Activated naive CD4-positive, alpha-beta T cell treated with anti-CD3 and anti-CD28 coated beads, Interleukin-2, amount 10 ng/mL, durations not matched to agents 7 days and 5 days (primary cell): Measurements from ENCODE around the gene LAGE3.
"Not testable (repeated sequence)": the region's sequence is repeated elsewhere in the genome, so short reads cannot be mapped to it uniquely, and the experiment has no call there.

Experiments
- CTCF ChIA-PET: fragments of 350-600 bp; sonication (Branson Sonifier 250); formaldehyde crosslinking; loops from one replicate; lab custom pipeline; 2021; ENCODE audit warnings: antibody characterized with exemption; lab: Charles Lee
- DNase-seq: peaks from one replicate; pipeline ENCODE4 v3.0.0-alpha.2; 2020
- H3K27ac Mint-ChIP-seq: one replicate; pipeline ENCODE4 v1.8.0; 2021; ENCODE audit warnings: mild to moderate bottlenecking, moderate library complexity, mixed read lengths
- H3K27me3 Mint-ChIP-seq: one replicate; pipeline ENCODE4 v1.8.0; 2021; ENCODE audit warnings: mild to moderate bottlenecking, mixed read lengths
- H3K36me3 Mint-ChIP-seq: one replicate; pipeline ENCODE4 v1.8.0; 2021; ENCODE audit warnings: mixed read lengths
- H3K4me1 Mint-ChIP-seq: one replicate; pipeline ENCODE4 v1.8.0; 2021; ENCODE audit warnings: mixed read lengths
- H3K4me3 Mint-ChIP-seq: one replicate; pipeline ENCODE4 v1.8.0; 2021; ENCODE audit warnings: mild to moderate bottlenecking, moderate library complexity, mixed read lengths
- H3K9me3 Mint-ChIP-seq: one replicate; pipeline ENCODE4 v1.8.0; 2021; ENCODE audit warnings: mixed read lengths

The LAGE3 gene

DNA sequence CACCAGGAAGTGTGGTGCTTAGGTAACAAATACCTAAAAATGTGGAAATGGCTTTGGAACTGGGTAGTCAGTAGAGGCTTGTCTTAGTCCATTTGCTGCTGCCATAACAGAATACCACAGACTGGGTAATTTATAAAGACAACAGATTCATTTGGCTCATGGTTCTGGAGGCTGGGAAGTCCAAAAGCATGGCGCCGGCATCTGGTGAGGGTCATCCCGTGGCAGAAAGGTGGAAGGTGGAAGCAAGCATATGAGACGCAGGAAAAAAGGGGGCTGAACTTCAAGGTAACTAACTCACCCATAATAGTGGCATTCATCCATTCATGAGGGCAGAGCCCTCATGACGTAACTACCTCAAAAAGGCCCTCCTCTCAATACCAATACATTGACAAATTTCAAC is 30.4 kb upstream of the LAGE3 start:
- H3K27ac Mint-ChIP-seq, result no peak overlapping the region
- H3K27me3 Mint-ChIP-seq, result no peaks in the 10 kb centered on the region
- no peak for DNase-seq

DNA sequence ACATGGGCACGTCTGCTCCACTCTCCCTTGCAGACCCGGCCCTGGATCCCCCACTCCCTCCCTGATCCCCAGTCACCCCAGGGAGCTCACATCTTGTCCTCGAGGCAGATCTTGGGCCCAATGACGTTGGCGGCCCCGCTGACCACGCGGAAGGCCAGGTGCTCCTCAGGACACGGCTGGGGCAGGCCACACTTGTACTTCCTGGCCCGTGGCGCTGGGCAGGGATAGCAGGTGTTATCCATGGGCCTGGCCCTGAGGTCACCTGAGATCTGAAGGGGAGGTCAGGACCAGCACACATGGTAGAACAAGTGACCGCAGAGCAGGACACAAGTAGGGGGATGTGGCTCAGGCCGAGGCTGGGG is 29.3 kb upstream of the LAGE3 start:
- Mint-ChIP-seq H3K27ac (no peak overlapping the region), H3K9me3 (peaks cover 8% of the 10 kb centered on the region), H3K4me3 (no peak overlapping the region), H3K36me3 (peaks cover 32% of the 10 kb centered on the region), H3K27me3 (no peaks in the 10 kb centered on the region), H3K4me1 (peaks cover 33% of the 10 kb centered on the region)
- no peak for DNase-seq
- CTCF ChIA-PET, result no interaction called here

More for the DNA sequence above, 30.4 kb upstream of the LAGE3 start:
- H3K36me3 Mint-ChIP-seq, result peaks cover 36% of the 10 kb centered on the region
- H3K9me3 Mint-ChIP-seq, result peaks cover 8% of the 10 kb centered on the region
- H3K4me1 Mint-ChIP-seq, result peaks cover 41% of the 10 kb centered on the region
- H3K4me3 Mint-ChIP-seq, result no peak overlapping the region
- CTCF ChIA-PET, result no interaction called here

DNA sequence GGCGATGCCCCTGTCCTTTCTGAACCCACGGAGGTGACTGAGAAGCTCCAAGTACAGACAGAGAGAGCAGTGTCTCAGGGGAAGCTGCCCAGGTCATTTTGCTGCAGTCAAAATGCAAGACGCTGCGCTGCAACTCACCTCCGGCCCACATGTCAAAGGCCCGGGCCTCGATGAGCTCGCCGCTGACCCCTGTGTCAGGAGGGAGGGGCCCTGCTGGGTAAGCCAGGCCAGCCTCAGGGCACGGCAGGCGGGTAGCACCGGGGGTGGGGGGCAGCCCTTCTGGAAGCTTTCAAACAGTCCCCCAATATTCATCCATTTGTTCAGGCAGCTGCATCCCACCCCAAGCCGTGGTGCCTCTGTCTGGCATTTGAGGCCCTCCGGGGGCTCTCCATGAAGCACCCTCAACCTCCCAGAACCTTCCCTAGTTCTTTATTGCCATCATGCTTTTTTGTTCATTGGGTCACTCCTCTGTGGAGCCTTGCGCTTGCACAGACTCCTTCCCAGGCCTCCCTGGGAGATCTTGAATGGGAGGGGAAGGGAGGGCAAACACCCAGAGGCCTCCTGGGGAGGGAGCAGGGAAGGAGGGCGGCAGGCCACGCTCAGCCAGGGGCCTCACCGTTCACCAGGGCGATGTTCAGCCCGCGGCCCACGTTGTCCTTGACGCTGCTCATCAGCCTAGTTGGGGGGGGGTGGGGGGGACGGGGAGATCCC is 28.7 kb upstream of the LAGE3 start:
- Mint-ChIP-seq H3K27me3 (no peaks in the 10 kb centered on the region), H3K9me3 (peaks cover 8% of the 10 kb centered on the region), H3K4me3 (no peak overlapping the region), H3K4me1 (peaks cover 33% of the 10 kb centered on the region), H3K36me3 (peaks cover 32% of the 10 kb centered on the region), H3K27ac (no peak overlapping the region)
- CTCF ChIA-PET, result no interaction called here
- DNase-seq, result no peak

DNA sequence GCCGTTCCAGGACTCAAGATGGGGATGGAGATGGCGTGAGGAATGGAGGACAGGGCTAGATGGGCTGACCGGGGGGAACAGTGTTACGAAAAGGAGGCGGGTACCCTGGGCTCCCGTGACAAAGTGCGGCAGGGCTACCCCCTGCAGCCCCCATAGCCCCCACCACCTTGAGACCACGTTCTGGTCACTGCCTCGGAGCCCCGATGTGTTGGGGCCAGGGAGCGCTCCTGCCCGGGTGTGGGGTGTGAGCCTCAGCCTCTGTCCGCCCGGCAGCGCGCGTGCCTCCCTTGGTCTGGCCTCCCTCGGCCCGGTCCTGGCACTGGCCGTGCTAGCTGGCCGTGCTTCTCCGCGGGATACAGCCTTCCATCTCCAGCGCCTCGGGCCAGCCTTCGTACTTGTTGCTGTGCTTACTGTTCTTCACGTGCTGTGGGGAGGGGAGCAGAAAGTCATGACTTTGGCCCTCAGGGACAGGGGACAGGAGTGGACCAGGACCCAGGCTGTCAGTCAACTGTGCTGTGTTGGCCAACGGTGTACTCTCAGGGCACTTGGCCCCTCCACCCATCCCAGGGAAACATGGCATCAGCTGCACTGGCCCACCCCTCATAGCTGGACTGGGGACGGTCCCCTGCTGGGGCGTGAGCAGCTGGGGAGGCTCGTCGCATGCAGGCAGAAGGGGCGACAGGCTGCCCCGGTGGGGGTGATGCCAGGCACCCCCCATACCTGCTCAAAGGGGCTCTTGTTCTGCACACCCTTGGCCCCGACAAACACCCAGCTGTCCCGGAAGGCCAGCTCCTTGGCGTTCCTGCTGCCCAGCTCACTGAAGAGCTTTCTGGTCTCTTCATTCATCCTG is 27.6 kb upstream of the LAGE3 start:
- peaks cover 29% of the 10 kb centered on the region for H3K36me3 Mint-ChIP-seq
- CTCF ChIA-PET, result no interaction called here
- H3K27me3 Mint-ChIP-seq, result no peaks in the 10 kb centered on the region
- peaks cover 8% of the 10 kb centered on the region for H3K9me3 Mint-ChIP-seq
- H3K4me3 Mint-ChIP-seq, result no peak overlapping the region
- DNase-seq, result no peak
- no peak overlapping the region for H3K27ac Mint-ChIP-seq
- peaks cover 23% of the 10 kb centered on the region for H3K4me1 Mint-ChIP-seq

DNA sequence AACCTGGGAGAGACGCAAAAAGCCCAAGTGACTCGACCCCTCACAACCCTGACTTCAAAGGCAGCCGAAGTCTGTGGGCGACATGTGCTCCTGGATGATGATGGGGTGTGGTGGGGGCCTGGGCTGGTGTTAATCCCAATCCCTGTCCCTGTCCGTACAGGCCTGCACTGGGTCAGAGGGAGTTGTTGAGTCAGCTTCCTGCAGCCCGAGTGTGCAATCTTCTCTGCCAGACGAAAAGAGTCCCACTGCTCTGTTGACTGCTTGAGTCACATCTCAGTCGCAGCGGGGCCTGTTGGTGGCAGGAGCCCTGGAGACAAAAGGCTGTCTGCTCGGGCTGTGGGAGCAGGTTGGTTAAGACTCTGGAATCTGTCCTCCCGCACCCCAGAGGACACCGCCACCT is 26.7 kb upstream of the LAGE3 start:
- H3K27me3 Mint-ChIP-seq, result no peaks in the 10 kb centered on the region
- no peak overlapping the region for H3K27ac Mint-ChIP-seq
- CTCF ChIA-PET, result no interaction called here
- DNase-seq, result no peak
- H3K36me3 Mint-ChIP-seq, result peaks cover 23% of the 10 kb centered on the region
- H3K4me1 Mint-ChIP-seq, result peaks cover 13% of the 10 kb centered on the region
- peaks cover 8% of the 10 kb centered on the region for H3K9me3 Mint-ChIP-seq
- H3K4me3 Mint-ChIP-seq, result no peak overlapping the region

DNA sequence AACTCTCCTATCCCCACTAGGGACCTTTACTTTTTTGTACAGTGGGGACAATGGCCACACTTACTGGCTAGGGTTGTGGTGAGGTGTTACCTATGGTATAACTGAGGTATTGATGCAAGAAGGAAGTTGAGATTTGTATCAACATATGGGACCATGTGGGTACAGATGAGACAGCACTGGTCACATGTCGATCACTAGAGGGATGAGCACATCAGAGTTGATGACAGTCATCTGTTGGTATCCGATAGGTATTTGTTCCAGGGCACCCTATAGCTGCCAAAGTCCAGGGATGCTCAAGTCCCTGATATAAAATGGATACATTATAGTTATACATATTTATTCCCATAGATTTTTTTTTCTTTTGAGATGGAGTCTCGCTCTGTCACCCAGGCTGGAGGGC is 23.9 kb upstream of the LAGE3 start:
- no peaks in the 10 kb centered on the region for H3K9me3 Mint-ChIP-seq
- CTCF ChIA-PET, result no interaction called here
- DNase-seq, result no peak
- H3K4me1 Mint-ChIP-seq, result no peaks in the 10 kb centered on the region
- H3K36me3 Mint-ChIP-seq, result peaks cover 5% of the 10 kb centered on the region
- H3K27me3 Mint-ChIP-seq, result no peaks in the 10 kb centered on the region
- H3K4me3 Mint-ChIP-seq, result no peak overlapping the region
- no peak overlapping the region for H3K27ac Mint-ChIP-seq

DNA sequence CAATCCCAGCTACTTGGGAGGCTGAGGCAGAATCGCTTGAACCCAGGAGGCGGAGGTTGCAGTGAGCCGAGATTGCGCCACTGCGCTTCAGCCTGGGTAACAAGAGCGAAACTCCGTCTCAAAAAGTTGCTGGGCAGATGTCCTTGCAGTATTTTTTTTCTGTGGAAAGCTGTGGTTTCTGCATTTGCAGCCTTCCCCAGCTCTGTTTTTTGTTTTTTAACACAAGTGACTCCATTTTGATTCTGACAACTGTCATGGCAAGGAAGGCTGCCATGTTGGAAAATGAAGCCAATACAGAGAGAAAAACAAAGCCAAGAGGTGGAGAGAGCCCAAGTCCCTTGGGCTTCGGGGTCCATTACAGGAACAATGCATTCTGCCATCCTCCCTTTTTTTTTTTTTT is 23.0 kb upstream of the LAGE3 start:
- Mint-ChIP-seq H3K36me3 (peaks cover 5% of the 10 kb centered on the region), H3K27me3 (no peaks in the 10 kb centered on the region), H3K4me3 (no peak overlapping the region), H3K9me3 (no peaks in the 10 kb centered on the region), H3K4me1 (no peaks in the 10 kb centered on the region), H3K27ac (no peak overlapping the region)
- CTCF ChIA-PET, result no interaction called here
- DNase-seq, result no peak

DNA sequence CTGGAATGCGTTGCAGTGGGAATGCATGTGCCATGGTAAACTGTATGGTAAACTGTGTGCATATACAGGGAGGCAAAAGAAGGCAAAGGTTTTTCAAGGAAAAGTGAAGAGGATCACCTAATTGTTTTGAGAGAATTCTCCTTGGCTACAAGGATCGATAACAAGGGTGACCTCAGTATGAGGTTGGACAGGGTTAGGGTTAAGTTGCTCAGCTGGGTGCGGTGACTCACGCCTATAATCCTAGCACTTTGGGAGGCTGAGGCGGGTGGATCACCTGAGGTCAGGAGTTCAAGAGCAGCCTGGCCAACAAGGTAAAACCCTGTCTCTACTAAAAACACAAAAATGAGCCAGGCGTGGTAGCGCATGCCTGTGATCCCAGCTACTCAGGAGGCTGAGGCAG is 22.3 kb upstream of the LAGE3 start:
- H3K4me3 Mint-ChIP-seq, CTCF ChIA-PET, H3K4me1 Mint-ChIP-seq, H3K27ac Mint-ChIP-seq, H3K36me3 Mint-ChIP-seq, H3K27me3 Mint-ChIP-seq, DNase-seq, H3K9me3 Mint-ChIP-seq: not testable (repeated sequence)

DNA sequence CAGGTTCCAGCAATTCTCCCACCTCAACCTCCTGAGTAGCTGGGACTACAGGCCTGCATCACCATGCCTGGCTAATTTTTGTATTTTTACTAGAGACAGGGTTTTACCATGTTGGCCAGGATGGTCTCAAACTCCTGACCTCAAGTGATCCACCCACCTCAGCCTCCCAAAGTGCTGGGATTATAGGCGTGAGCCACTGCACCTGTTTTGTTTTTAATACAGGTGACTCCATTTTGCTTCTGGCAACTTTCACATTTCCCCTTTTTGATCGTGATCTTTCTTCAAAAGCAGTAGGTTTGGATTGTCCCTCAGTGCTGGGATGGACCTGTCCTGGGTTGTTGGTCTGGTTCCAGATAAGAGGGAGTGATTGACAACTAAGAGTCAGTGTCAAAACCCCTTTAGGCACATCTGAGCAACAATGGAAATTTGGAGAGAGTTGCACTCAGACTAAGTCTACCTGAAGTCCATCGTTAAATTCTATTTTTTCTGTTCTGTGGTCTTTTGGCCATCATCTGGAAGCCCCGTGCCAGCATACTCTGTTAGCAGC is 17.6 kb upstream of the LAGE3 start:
- not testable (repeated sequence) for H3K9me3 Mint-ChIP-seq

DNA sequence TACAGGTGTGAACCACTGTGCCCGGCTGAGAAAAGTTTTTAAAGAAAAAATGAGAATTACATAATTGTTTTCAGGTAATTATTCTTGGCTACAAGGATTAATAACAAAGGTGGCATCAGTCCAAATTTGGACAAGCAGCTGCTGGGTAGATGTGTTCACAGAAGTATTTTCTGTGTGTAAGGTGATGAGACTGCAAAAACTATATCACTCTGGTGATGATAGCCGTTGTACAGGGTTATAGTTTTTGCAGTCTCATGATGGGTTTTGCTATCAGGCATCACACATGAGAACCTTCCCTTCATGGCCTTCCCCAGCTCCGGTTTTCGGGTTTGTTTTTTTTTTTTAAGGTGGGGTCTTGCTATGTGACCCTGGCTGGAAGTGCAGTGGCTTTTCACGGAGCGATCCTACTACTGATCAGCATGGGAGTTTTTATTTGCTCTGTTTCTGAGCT is 16.4 kb upstream of the LAGE3 start:
- Mint-ChIP-seq H3K4me3 (no peak overlapping the region), H3K27me3 (no peaks in the 10 kb centered on the region), H3K27ac (no peak overlapping the region), H3K36me3 (no peaks in the 10 kb centered on the region), H3K4me1 (peaks cover 5% of the 10 kb centered on the region), H3K9me3 (no peaks in the 10 kb centered on the region)
- CTCF ChIA-PET, result no interaction called here
- DNase-seq, result no peak

More for the DNA sequence above, 17.6 kb upstream of the LAGE3 start:
- H3K27me3 Mint-ChIP-seq, H3K36me3 Mint-ChIP-seq, H3K4me1 Mint-ChIP-seq, CTCF ChIA-PET, H3K27ac Mint-ChIP-seq, H3K4me3 Mint-ChIP-seq, DNase-seq: not testable (repeated sequence)

DNA sequence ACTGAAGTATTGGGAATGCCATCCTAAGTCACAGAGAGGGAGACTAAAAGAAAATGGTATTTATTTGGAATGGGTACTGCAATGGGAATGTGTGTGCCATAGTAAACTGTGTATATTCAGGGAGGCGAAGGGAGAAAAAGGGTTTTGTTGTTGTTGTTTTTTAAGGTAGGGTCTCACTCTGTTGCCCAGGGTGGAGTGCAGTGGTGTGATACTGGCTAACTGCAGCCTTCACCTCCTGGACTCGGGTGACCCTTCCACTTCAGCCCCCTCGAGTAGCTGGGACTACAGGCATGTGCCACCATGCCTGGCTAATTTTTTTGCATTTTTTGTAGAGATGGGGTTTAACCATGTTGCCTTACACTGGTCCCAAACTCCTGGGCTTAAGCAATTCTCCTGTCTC is 15.6 kb upstream of the LAGE3 start:
- Mint-ChIP-seq H3K27me3 (no peaks in the 10 kb centered on the region), H3K36me3 (no peaks in the 10 kb centered on the region), H3K27ac (no peak overlapping the region), H3K4me1 (peaks cover 5% of the 10 kb centered on the region), H3K4me3 (no peak overlapping the region), H3K9me3 (no peaks in the 10 kb centered on the region)
- no peak for DNase-seq
- CTCF ChIA-PET, result no interaction called here

DNA sequence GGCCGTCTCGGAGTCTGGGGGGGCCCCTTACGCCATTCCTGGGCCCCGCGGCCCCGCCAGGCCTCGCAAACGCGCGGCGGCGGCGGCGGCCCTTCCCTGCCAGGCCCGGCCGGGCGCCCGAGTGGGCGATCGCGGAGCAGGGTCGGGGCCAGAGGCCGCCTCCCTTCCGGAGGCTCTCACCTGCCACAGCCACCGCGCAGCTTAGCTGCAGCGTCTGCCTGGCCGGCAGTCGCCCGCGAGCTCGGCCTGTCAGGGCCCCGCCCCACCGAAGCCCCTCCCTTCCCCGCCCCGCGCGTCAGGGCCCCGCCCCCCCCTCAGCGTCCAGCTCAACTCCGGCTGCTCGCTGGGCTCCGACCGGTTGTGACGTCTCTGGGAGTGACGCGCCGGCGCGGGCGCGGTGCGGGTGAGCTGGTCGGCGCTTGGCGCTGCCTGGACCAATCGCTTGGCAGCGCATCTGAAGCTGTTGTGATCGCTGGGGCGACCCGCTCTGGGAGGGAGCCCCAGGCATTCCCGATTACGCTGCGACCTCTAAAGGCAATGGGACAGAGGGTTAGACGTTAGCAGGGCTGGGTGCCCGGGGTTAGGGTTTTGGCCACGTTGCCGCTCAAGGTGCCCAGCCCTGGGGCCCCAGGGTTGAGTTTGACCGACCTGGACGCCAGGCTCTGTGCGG is 11.5 kb upstream of the LAGE3 start, which contains the start of gene SLC10A3:
Gene SLC10A3 (minus strand): TSS at position 216 of the 670 bp plus-strand sequence. CDS start 1,689 bp downstream, outside the sequence.
- peaks cover 27% of the 10 kb centered on the region for H3K4me1 Mint-ChIP-seq
- DNase-seq, result peak; percentile 92
- no peaks in the 10 kb centered on the region for H3K9me3 Mint-ChIP-seq
- peak within 1 kb of the TSS; percentile 86 for H3K4me3 Mint-ChIP-seq
- peaks cover 7% of the 10 kb centered on the region for H3K36me3 Mint-ChIP-seq
- no peaks in the 10 kb centered on the region for H3K27me3 Mint-ChIP-seq
- CTCF ChIA-PET, result interaction anchor here (0.8 kb wide), 1 partner anchor 117 kb away, joined by 4 read pairs; the partner anchor contains the start of gene FLNA
- H3K27ac Mint-ChIP-seq, result peak within 1 kb of the TSS; percentile 97

DNA sequence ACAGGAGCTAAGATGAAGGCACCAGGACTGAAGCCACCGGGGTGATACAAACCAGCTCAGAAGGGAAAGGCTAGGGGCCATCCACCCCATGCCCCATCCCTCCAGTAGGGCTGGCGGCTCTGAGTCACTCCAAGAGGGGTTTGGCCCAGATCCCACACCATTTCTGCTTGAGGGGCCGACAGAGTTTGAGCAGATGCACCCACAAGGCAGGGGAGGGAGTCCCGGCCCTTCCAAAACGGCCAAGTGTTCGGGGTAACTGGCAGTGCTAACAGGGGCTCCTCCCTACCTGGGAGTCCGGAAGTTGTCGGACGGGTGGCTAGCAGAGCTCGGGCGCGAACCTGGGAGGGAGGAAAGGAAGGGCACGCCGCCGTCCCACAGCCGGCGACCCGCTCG is 10.9 kb upstream of the LAGE3 start:
- H3K9me3 Mint-ChIP-seq, result no peaks in the 10 kb centered on the region
- CTCF ChIA-PET, result interaction anchor here (0.7 to 1.1 kb wide), 3 partner anchors 38 to 116 kb away, joined by 3 to 4 read pairs (median 4); partner anchors contain the start of gene FLNA
- peaks cover 7% of the 10 kb centered on the region for H3K36me3 Mint-ChIP-seq
- H3K4me3 Mint-ChIP-seq, result peak overlapping the region; percentile 86
- H3K27me3 Mint-ChIP-seq, result no peaks in the 10 kb centered on the region
- H3K4me1 Mint-ChIP-seq, result peaks cover 27% of the 10 kb centered on the region
- peak overlapping the region; percentile 90 for H3K27ac Mint-ChIP-seq
- DNase-seq, result peak; percentile 55

DNA sequence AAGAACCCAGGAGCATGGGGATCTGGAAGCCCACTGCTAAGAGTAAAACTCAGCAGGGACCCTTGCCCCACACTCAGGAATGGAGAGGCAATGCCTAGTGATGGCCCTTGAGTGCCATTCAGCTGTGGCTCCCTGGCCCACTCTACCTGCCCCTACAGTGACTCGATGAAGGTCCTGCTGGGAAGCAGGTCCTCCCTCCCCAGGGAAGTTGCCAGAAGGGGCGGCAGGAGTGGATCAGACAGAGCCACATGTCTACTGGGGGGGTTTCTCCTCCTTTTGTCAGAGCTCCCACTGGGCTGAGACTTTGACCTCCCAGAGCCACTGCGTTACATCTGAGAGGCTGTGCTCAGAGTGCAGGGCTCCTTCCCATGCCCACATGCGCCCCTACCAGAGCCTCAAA is 10.1 kb upstream of the LAGE3 start:
- no peak for DNase-seq
- no peaks in the 10 kb centered on the region for H3K9me3 Mint-ChIP-seq
- CTCF ChIA-PET, result interaction anchor here (0.7 to 1.1 kb wide), 2 partner anchors 38 to 115 kb away, joined by 3 to 4 read pairs; partner anchors contain the start of gene FLNA
- no peaks in the 10 kb centered on the region for H3K27me3 Mint-ChIP-seq
- peaks cover 7% of the 10 kb centered on the region for H3K36me3 Mint-ChIP-seq
- H3K4me3 Mint-ChIP-seq, result peak overlapping the region; percentile 86
- peaks cover 31% of the 10 kb centered on the region for H3K4me1 Mint-ChIP-seq
- peak overlapping the region; percentile 90 for H3K27ac Mint-ChIP-seq
